Measurements from ENCODE around the gene CNTNAP4. TPM values are rescaled to one million over a fixed set of nuclear protein-coding genes. Genes with fewer than 3 reads are reported as not detected.

The CNTNAP4 gene
- total RNA-seq, 1 experiment from 2014 or later: not detected

DNA sequence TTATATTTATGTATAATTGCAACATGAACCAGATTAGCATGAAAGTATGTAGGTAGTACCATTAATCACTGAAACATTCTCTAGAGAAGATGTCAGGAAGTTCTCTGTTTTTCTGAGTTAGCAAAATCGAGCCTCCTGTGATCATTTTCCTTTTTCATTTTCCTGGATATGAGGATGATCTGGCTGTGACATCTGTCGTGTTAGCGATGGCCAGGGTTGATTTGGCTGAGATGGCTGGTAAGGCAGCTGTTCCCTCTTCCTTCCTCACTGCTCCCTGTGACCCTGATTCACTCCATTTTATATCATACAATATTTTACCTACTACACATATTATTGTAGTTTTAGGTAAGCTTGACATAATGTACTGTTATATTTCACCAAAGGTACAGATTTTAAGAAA lies 10.3 kb downstream of the CNTNAP4 start:
- Histone ChIP-seq H3K79me1 (ENCODE audit: insufficient read depth, low read depth, low read length, poor library complexity, severe bottlenecking) (no peaks in the 10 kb centered on the region), H2AFZ (ENCODE audit: low read length) (no peak overlapping the region), H2BK5ac (ENCODE audit: insufficient read length, low read length) (no peak overlapping the region), H2AK5ac (ENCODE audit: insufficient read length, low read length) (no peak overlapping the region), H2BK120ac (ENCODE audit: low read depth, low read length, poor library complexity, severe bottlenecking) (no peak overlapping the region), H3K18ac (ENCODE audit: insufficient read length, low read depth, low read length) (no peak overlapping the region), H3K9me3 (ENCODE audit: control insufficient read depth, low read depth, low read length) (no peaks in the 10 kb centered on the region), H3K27ac (ENCODE audit: insufficient read length, low read depth, low read length) (no peak overlapping the region), H3K79me2 (ENCODE audit: insufficient read depth, low read length) (no peaks in the 10 kb centered on the region), H3K4ac (ENCODE audit: low read depth, low read length) (no peak overlapping the region), H4K91ac (ENCODE audit: insufficient read length, low read depth, low read length) (no peak overlapping the region), H2BK20ac (ENCODE audit: low read depth, low read length, poor library complexity, severe bottlenecking) (no peak overlapping the region), H3K56ac (ENCODE audit: insufficient read length, low read depth, low read length) (no peak overlapping the region), H3K4me2 (ENCODE audit: insufficient read depth, insufficient read length, low read length) (no peak overlapping the region), H2BK15ac (ENCODE audit: low read depth, low read length) (no peak overlapping the region), H4K8ac (replicated peaks; ENCODE audit: insufficient read length, low read depth, low read length) (no peak overlapping the region), H3K27me3 (ENCODE audit: insufficient read depth, low read length) (no peaks in the 10 kb centered on the region), H4K20me1 (ENCODE audit: control insufficient read depth, insufficient read depth, insufficient read length) (no peaks in the 10 kb centered on the region), H3K23ac (ENCODE audit: insufficient read length, low read depth, low read length) (no peak overlapping the region), H3K23me2 (ENCODE audit: insufficient read length, low read depth, low read length, poor library complexity, severe bottlenecking) (no peaks in the 10 kb centered on the region), H3K4me1 (ENCODE audit: insufficient read depth, low read length) (no peaks in the 10 kb centered on the region), H4K5ac (ENCODE audit: insufficient read length, low read depth, low read length) (no peak overlapping the region), H3K9ac (ENCODE audit: extremely low read depth, insufficient read length, low read length) (no peak overlapping the region), H3K14ac (ENCODE audit: insufficient read depth, low read length) (no peak overlapping the region), H3T11ph (ENCODE audit: low read length) (no peak overlapping the region), H2BK12ac (ENCODE audit: insufficient read length, low read depth, low read length) (no peak overlapping the region)
- no peak for DNase-seq
- no peaks in the 10 kb centered on the region for H3K36me3 Mint-ChIP-seq (ENCODE audit: insufficient read depth in 1 of 3, low read depth in 3 of 3)
- no peaks in the 10 kb centered on the region for H3K4me1 Mint-ChIP-seq
- TF ChIP-seq CTCF (conservative IDR thresholded peaks at IDR 0.05): no peak
- H3K4me3 Mint-ChIP-seq: no peak overlapping the region
- H3K27ac Mint-ChIP-seq: no peak overlapping the region
- WGBS (ENCODE audit: extremely low coverage, insufficient read length, low lambda C conversion rate): no CpG with 5 or more reads among the region's 3 CpGs
- H3K27me3 Mint-ChIP-seq (ENCODE audit: low read depth): peaks cover 13% of the 10 kb centered on the region
- H3K9me3 Mint-ChIP-seq: no peaks in the 10 kb centered on the region

Measured in H9 (cell line).